Measurements from ENCODE around the gene LHPP.
A peak's percentile ranks its signal among the peaks of the same experiment; 100 is the strongest.

LHPP gene

DNA sequence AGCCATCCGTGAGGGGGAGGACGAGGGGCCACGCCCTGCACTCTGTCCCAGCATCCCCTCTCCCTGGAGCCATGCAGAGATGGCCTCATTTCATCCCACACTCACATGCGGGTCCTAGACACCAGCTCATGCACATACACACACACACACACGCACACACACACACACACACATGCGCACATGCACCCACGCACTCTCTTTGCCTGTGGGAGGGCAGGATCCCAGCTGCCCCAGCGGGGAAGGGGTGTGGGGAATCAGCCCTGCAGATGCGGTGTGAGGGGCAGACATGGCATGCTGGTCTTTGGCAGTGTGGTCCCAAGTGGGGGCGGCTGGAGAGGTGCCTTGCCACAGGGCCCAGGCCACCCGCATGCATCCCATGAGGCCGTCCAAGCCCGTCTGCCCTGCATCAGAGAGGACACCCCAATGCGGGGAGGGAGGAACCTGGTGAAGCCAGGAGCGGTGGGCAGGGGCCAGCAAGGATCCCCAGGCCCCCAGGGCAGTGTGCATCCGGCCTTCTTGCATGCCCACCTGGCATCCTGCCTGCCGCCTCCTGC lies 68.1 kb downstream of the LHPP start:
- ATAC-seq (replicated peaks), result peak; percentile 15
- peaks cover 5% of the 10 kb centered on the region in 2 donors for H3K4me1 Mint-ChIP-seq (ENCODE audit: low read depth in 2 of 2)
- DNase-seq, result no peak
- no peaks in the 10 kb centered on the region for H3K27me3 Mint-ChIP-seq
- peak overlapping the region in 1 of 2 donors; percentile 4 for H3K27ac Mint-ChIP-seq
- no peaks in the 10 kb centered on the region for H3K9me3 Mint-ChIP-seq
- no peak overlapping the region for H3K4me3 Mint-ChIP-seq
- H3K36me3 Mint-ChIP-seq (ENCODE audit: insufficient read depth), result no peaks in the 10 kb centered on the region

DNA sequence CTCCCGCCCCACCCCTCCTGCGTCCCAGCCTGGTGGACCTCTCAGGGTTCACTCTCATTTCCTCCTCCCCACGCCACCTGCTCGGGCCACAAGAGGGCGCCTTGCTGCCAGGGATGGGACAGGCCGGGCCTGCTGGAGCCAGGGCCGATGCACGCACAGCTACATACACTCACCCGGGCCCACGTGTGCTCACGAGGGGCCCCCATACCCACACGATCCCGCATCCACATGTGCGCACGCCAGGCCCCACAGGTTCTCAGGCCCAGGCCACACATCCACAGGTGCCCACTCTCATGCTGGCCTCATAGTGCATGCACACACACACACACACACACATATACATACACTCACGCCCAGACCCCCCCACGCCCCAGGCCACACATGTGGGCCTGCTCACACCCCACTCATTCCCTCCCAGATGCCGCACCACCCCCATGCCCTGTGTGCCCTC lies 68.6 kb downstream of the LHPP start:
- Mint-ChIP-seq H3K36me3 (ENCODE audit: insufficient read depth) (no peaks in the 10 kb centered on the region), H3K4me1 (ENCODE audit: low read depth in 2 of 2) (peaks cover 5% of the 10 kb centered on the region in 2 donors), H3K4me3 (no peak overlapping the region), H3K27me3 (no peaks in the 10 kb centered on the region), H3K27ac (peak overlapping the region in 1 of 2 donors; percentile 4), H3K9me3 (no peaks in the 10 kb centered on the region)
- peak; percentile 86 to 90 (median 87) for DNase-seq
- peak; percentile 99 for ATAC-seq (replicated peaks)

DNA sequence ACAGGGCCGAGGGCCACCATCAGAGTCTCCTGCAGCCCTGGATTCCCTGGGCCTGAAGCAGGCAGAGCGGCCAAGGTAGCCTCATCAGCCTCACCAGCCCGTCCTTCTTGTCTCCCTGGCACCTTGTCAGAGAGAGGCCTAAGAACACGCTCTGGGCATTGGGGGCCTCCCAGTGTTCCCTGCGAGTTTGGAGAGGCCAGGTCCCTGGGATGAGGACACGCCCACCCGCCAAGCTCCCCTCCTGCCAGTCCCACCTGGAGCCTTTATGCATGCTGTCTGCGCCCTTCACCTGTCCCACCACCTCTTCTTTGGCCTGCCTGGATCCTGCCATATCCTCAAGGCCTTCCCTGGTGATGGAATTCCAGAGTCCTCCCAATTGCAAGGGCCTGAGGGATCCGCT lies 69.2 kb downstream of the LHPP start:
- Mint-ChIP-seq H3K4me3 (no peak overlapping the region), H3K27ac (peak overlapping the region in 1 of 2 donors; percentile 19), H3K9me3 (no peaks in the 10 kb centered on the region), H3K36me3 (ENCODE audit: insufficient read depth) (no peaks in the 10 kb centered on the region), H3K27me3 (no peaks in the 10 kb centered on the region), H3K4me1 (ENCODE audit: low read depth in 2 of 2) (peaks cover 5% of the 10 kb centered on the region in 2 donors)
- no peak for DNase-seq
- ATAC-seq (replicated peaks), result no peak

DNA sequence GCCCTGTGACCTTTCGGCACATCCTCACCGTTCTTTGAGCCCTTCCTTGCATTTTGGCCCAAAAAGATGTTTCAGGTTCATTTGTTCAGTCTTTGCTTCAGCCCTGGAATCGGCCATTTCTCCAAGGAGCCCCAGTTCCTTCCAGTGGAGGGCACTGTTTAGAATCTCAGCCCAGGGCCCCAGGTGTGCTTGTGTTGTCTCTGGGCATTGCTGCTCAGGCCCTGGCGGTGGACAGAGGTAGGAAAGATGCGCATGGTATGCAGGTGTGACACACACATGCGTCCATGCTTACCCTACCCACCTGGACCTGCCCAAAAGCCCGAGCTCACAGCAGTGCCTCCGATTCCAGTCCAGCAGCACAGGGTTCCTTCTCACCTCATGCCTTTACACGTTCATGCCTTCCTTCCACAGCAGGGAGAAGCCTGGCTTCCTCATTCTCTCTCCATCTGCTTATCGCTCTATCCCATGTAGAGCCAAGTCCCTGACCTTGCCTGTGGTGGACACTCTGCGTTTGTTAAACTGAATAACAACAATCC lies 70.6 kb downstream of the LHPP start:
- no peaks in the 10 kb centered on the region for H3K36me3 Mint-ChIP-seq (ENCODE audit: insufficient read depth)
- no peaks in the 10 kb centered on the region for H3K27me3 Mint-ChIP-seq
- peaks cover 5% of the 10 kb centered on the region in 2 donors for H3K4me1 Mint-ChIP-seq (ENCODE audit: low read depth in 2 of 2)

DNA sequence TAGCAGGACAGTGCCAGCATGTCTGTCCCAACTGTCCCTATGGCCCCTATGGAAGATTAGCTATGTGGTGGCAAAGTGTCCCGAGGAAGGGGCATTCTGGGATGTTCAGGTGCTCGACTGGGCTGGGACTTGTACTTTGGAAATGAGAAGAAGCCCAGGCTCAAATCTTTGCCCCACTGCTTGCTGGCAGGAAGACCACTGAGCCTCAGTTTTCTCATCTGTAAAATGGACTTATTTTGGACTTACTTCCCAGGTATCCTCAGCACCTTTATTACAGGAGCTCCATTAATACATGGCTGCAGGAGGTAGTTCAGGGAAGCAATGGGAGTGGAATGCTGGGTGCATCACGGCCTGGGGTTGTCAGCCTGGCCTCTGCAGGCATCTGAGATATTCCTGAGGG lies 71.2 kb downstream of the LHPP start:
- DNase-seq (no peak), ATAC-seq (replicated peaks) (no peak)
- Mint-ChIP-seq H3K4me1 (ENCODE audit: low read depth in 2 of 2) (peaks cover 5% of the 10 kb centered on the region in 2 donors), H3K27me3 (no peaks in the 10 kb centered on the region), H3K36me3 (ENCODE audit: insufficient read depth) (no peaks in the 10 kb centered on the region), H3K27ac (no peak overlapping the region), H3K9me3 (no peaks in the 10 kb centered on the region), H3K4me3 (no peak overlapping the region)

More for the DNA sequence above, 70.6 kb downstream of the LHPP start:
- no peak overlapping the region for H3K4me3 Mint-ChIP-seq
- no peak for ATAC-seq (replicated peaks)
- DNase-seq, result no peak
- no peaks in the 10 kb centered on the region for H3K9me3 Mint-ChIP-seq
- H3K27ac Mint-ChIP-seq, result no peak overlapping the region

DNA sequence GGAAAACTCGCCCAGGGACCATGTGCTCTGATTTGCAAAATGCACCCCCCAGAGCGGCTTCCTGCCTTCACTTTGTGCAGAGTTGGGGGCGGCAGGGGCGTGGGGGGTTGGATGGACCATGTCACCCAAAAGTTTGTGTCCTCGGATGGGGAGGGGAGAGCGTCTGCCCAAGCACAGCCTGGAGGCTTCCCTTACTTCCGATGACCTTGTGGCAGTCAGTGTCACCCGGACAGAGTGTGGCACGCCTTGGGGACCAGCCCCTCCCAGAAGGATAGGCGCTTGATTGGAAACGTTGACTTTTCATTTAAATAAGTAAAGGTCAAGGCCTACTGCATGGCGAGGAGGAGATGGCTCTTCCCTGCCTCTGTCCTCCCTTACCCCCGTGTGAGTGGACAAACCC lies 71.6 kb downstream of the LHPP start:
- Mint-ChIP-seq H3K36me3 (ENCODE audit: insufficient read depth) (no peaks in the 10 kb centered on the region), H3K4me1 (ENCODE audit: low read depth in 2 of 2) (peaks cover 5% of the 10 kb centered on the region in 2 donors), H3K9me3 (no peaks in the 10 kb centered on the region), H3K27me3 (no peaks in the 10 kb centered on the region), H3K27ac (no peak overlapping the region), H3K4me3 (no peak overlapping the region)
- no peak for ATAC-seq (replicated peaks)
- no peak for DNase-seq

DNA sequence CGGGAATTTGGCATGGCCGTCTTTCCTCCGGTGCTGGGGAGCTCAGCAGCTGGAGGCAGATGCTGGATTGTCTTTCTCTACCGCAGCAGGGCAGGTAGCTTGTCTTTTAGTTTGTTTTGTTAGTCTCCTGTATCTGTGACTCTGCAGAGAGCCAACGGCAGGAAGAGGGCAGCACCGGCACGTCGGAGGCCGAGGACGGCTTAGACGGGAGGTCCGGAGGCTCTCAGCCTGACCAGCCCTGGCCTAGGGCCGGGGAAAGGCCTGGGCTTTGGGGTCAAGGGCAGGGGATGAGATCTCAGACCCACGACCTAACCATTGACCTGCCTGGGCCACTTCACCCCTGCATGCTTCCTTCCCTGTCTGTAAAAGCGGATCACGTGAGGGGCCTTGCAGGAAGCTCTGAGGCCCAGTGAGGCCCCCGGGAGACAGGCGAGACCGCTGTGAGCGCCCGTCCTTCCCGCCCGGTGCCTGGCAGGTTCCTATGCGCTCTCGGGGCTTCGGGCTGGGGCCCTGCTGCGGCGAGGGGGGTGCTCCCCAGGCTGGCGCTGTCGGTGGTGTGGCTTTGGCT lies 72.7 kb downstream of the LHPP start:
- DNase-seq (no peak), ATAC-seq (replicated peaks) (no peak)
- H3K27ac Mint-ChIP-seq, result no peak overlapping the region
- H3K36me3 Mint-ChIP-seq (ENCODE audit: insufficient read depth), result no peaks in the 10 kb centered on the region
- H3K9me3 Mint-ChIP-seq, result no peaks in the 10 kb centered on the region
- H3K4me1 Mint-ChIP-seq (ENCODE audit: low read depth in 2 of 2), result peaks cover 5% of the 10 kb centered on the region in 2 donors
- H3K27me3 Mint-ChIP-seq, result no peaks in the 10 kb centered on the region
- H3K4me3 Mint-ChIP-seq, result no peak overlapping the region

DNA sequence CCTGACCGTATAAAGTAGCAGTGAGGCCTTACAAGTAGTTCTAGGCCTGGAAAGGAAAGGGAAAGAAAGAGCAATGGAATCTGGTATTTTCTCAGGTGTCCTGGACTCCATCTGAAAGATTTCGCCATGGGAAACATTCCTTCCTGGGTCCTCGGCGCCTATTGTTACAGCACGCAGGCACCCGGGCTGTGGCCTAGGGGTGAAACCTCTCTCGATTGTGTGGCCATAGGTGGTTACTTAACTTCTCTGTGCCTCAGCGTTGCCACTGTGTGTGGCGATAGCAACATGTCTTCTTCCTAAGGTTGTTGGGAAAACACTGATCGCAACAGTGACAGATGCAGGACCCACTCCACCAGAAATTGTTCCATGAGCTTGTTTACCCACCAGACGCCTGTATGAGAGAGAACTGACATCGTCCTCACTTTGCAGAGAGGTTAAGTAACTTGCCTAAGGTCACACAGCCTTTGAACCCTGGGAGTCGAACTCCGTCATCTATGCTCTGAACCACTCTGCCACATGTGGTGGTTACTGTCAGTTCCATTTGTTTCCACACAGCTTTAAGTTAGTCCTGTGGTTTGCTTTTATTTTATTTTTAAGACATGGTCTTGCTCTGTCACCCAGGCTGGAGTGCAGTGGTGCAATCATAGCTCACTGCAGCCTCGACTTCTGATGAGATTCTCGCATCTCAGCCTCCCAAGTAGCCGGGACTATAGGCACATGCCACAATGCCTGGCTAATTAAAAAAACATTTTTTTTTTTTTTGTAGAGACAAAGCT lies 73.4 kb downstream of the LHPP start:
- DNase-seq, result no peak
- no peaks in the 10 kb centered on the region for H3K9me3 Mint-ChIP-seq
- H3K4me3 Mint-ChIP-seq, result no peak overlapping the region
- no peaks in the 10 kb centered on the region for H3K36me3 Mint-ChIP-seq (ENCODE audit: insufficient read depth)
- no peak overlapping the region for H3K27ac Mint-ChIP-seq
- peaks cover 5 to 6% of the 10 kb centered on the region in 2 donors for H3K4me1 Mint-ChIP-seq (ENCODE audit: low read depth in 2 of 2)
- H3K27me3 Mint-ChIP-seq, result no peaks in the 10 kb centered on the region
- ATAC-seq (replicated peaks), result no peak

DNA sequence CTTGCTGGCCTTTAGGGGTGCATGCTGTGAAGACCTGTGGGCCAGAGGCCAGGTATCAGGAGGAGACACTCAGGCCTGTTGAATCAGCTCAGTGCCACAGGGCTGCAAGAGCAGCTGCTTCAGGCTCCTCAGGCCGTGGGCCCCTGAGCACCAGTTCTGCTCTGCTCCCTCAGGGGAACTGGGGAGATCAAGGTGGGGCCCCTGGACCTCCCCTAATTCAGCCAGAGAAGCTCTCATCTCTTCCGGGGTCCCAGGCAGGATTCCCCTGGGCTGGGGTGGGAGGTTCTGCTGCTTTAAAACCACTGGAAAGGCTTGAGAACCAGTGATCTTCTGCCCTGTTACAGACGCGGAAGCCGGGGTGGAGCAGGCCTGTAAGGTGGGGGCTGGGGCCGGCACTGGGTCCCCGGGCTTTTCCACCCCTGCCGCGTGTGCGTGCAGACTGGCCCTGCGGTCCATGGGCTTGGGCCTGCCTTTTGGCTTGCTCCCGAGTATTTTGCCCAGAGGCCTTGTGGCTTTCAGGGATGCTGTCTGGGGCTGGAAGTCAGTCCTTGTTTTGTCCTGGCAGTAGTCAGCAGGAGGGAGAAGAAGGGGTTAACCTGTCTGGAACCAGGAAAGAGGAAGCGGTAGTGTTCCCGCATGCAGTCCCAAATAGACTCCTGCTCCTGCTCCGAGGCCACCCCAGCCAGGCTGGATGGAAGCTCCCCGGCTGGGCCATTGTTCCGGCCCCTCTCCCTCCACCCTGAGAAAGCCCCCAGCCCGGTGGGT lies 74.3 kb downstream of the LHPP start:
- Mint-ChIP-seq H3K4me1 (ENCODE audit: low read depth in 2 of 2) (peaks cover 0 to 5% of the 10 kb centered on the region in 2 donors), H3K36me3 (ENCODE audit: insufficient read depth) (no peaks in the 10 kb centered on the region), H3K27me3 (no peaks in the 10 kb centered on the region), H3K27ac (peak overlapping the region in 1 of 2 donors; percentile 68), H3K4me3 (no peak overlapping the region), H3K9me3 (no peaks in the 10 kb centered on the region)
- no peak for DNase-seq
- ATAC-seq (replicated peaks), result no peak

DNA sequence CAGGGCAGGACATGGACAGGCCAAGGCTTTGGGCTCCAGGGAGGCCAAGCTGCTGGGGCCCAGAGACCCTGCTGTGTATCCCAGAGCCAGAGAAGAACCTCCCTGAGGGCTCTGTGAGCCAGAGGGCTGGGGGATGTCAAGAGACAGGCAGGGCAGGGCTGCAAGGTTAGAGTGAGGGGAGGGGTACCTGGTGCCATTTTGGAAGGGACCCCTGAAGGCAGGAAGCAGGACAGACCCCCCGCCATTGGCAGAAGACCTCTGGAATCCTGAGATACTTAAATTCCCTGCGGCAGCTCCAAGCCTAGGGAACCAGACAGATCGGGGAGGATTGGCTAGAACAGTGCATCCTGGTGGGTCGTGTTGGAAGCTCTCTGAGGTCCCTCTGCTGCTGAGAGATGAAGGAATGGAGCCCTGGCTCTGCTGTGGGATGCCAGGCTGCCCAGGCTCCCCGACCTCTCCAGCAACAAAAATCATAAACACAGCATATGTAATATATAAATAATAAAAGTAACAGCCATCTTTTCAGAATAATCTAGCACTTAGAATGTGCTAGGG lies 75.0 kb downstream of the LHPP start:
- Mint-ChIP-seq H3K9me3 (no peaks in the 10 kb centered on the region), H3K27me3 (no peaks in the 10 kb centered on the region), H3K27ac (peak overlapping the region in 1 of 2 donors; percentile 68), H3K36me3 (ENCODE audit: insufficient read depth) (no peaks in the 10 kb centered on the region), H3K4me1 (ENCODE audit: low read depth in 2 of 2) (peaks cover 0 to 5% of the 10 kb centered on the region in 2 donors), H3K4me3 (no peak overlapping the region)
- ATAC-seq (replicated peaks), result no peak
- no peak for DNase-seq

DNA sequence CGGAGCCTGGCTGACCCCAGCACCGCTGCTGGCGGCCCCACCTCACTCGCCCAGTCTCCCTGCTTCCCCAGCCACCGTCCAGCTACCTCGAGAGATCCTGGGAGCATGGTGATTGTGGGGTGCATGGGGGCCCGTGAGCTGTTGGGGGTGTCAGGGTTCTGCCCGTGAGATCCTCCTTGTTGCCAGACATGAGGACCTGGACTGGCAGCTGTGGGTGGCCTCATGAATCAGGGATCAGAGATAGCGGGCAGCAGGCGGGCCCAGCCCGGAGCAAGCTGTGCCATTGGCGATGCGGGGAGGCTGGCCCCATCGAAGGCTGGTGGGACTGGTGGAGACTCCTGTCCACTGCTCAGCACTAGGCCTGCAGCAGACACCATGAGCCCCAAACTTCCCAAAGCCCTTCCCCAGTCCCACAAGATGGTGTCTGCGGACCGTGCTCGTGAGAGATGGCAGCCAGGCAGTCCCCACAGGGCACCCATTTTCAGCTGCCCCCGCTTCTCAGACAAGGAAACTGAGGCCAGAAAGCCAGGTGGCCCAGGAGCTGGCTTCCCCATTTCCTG lies 75.6 kb downstream of the LHPP start:
- no peaks in the 10 kb centered on the region for H3K27me3 Mint-ChIP-seq
- DNase-seq (no peak), ATAC-seq (replicated peaks) (no peak)
- H3K9me3 Mint-ChIP-seq, result no peaks in the 10 kb centered on the region
- H3K4me3 Mint-ChIP-seq, result no peak overlapping the region
- peaks cover 0 to 5% of the 10 kb centered on the region in 2 donors for H3K4me1 Mint-ChIP-seq (ENCODE audit: low read depth in 2 of 2)
- no peak overlapping the region for H3K27ac Mint-ChIP-seq
- H3K36me3 Mint-ChIP-seq (ENCODE audit: insufficient read depth), result no peaks in the 10 kb centered on the region

DNA sequence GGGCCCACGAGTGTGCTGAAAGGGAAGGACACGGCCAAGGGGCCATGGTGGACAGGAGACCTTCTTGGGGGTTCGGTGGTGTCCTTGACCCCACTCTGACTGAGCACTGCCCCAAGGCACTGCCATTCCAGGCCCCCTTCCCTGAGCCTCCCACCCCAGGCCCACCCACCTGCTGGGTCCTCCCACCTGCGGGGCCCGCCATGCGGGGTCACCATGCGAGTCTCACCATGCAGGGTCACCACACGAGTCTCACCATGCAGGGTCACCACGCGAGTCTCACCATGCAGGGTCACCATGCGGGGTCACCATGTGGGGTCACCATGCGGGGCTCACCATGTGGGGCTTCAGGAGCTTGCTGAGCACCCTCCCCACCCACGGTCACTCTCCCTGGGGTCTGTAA lies 76.3 kb downstream of the LHPP start:
- DNase-seq (no peak), ATAC-seq (replicated peaks) (no peak)
- Mint-ChIP-seq H3K27ac (no peak overlapping the region), H3K36me3 (ENCODE audit: insufficient read depth) (no peaks in the 10 kb centered on the region), H3K27me3 (no peaks in the 10 kb centered on the region), H3K9me3 (no peaks in the 10 kb centered on the region), H3K4me3 (no peak overlapping the region), H3K4me1 (ENCODE audit: low read depth in 2 of 2) (peaks cover 0 to 5% of the 10 kb centered on the region in 2 donors)

DNA sequence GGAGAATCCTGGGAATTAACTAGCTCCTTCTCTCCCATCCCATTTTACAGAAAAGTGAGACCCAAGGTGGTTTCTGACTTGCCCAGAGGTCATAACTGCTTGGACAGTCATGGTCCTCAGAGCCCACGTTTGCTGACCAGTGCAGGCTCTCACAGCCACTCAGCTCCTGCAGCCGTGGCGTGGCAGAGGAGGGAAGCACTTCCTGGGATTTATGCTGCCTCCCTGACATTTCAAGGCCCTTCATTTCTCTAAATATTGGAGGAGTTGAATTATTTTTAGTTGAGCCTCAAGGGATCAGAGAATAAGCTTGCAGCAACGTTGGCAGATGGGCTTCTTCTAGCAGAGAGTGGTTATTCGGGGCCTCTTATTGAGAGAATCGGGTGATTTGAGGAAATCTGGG lies 77.1 kb downstream of the LHPP start:
- DNase-seq (no peak), ATAC-seq (replicated peaks) (no peak)
- no peaks in the 10 kb centered on the region for H3K27me3 Mint-ChIP-seq
- H3K9me3 Mint-ChIP-seq, result no peaks in the 10 kb centered on the region
- H3K27ac Mint-ChIP-seq, result no peak overlapping the region
- no peak overlapping the region for H3K4me3 Mint-ChIP-seq
- H3K36me3 Mint-ChIP-seq (ENCODE audit: insufficient read depth), result no peaks in the 10 kb centered on the region
- peaks cover 0 to 5% of the 10 kb centered on the region in 2 donors for H3K4me1 Mint-ChIP-seq (ENCODE audit: low read depth in 2 of 2)

Measured in effector memory CD8-positive, alpha-beta T cell (primary cell).